Parathyroid adenoma (tissue), 2 donors: Measurements from ENCODE around the gene TPGS2.

Experiments
- H2AFZ ChIP-seq: fragments of 300-600 bp; sonication (generic); one replicate; pipeline ENCODE4 v1.7.0; 2017; ENCODE audit warnings: antibody characterized with exemption, mild to moderate bottlenecking
- H3K27ac ChIP-seq: fragments of 300-600 bp; sonication (generic); one replicate; pipeline ENCODE4 v1.7.0; 2017
- H3K27me3 ChIP-seq: fragments of 300-600 bp; sonication (generic); one replicate; pipeline ENCODE4 v1.7.0; 2017; ENCODE audit warnings: low read length; ENCODE audit not compliant: control insufficient read depth, insufficient read depth
- H3K36me3 ChIP-seq: fragments of 300-600 bp; sonication (generic); one replicate; pipeline ENCODE4 v1.7.0; 2017; ENCODE audit warnings: low read length; ENCODE audit not compliant: control insufficient read depth, insufficient read depth
- H3K4me1 ChIP-seq: fragments of 300-600 bp; sonication (generic); one replicate; pipeline ENCODE4 v1.7.0; 2017; ENCODE audit warnings: control low read depth
- H3K4me2 ChIP-seq: fragments of 300-600 bp; sonication (generic); one replicate; pipeline ENCODE4 v1.7.0; 2017; ENCODE audit warnings: low read length
- H3K4me3 ChIP-seq: fragments of 300-600 bp; sonication (generic); one replicate; pipeline ENCODE4 v1.7.0; 2017; ENCODE audit warnings: low read depth, low read length
- H3K79me2 ChIP-seq: fragments of 300-600 bp; sonication (generic); one replicate; pipeline ENCODE4 v1.7.0; 2017; ENCODE audit warnings: control low read depth
- H3K9ac ChIP-seq: fragments of 300-600 bp; sonication (generic); one replicate; pipeline ENCODE4 v1.7.0; 2017; ENCODE audit warnings: mild to moderate bottlenecking
- H3K9me3 ChIP-seq: fragments of 300-600 bp; sonication (generic); one replicate; pipeline ENCODE4 v1.7.0; 2017; ENCODE audit warnings: low read length; ENCODE audit not compliant: control insufficient read depth
- TF ChIP-seq, protein P1 (sequence below): fragments of 300-600 bp; sonication (generic); IDR thresholded peaks from one replicate; pipeline ENCODE4 v1.7.0; 2017; ENCODE audit warnings: antibody characterized with exemption, mild to moderate bottlenecking
- donor health status: primary hyperparathyroidism.

The TPGS2 gene

GRCh38 chr18:36862182-36862581, 33.4 kb upstream of the TPGS2 start:
- Histone ChIP-seq H3K4me1 (no peaks in the 10 kb centered on the region), H3K79me2 (no peaks in the 10 kb centered on the region), H2AFZ (no peak overlapping the region), H3K9ac (no peak overlapping the region), H3K27ac (no peak overlapping the region), H3K27me3 (no peaks in the 10 kb centered on the region), H3K4me3 (no peak overlapping the region), H3K4me2 (no peak overlapping the region), H3K9me3 (no peaks in the 10 kb centered on the region), H3K36me3 (no peaks in the 10 kb centered on the region)
- TF ChIP-seq, protein P1, sequence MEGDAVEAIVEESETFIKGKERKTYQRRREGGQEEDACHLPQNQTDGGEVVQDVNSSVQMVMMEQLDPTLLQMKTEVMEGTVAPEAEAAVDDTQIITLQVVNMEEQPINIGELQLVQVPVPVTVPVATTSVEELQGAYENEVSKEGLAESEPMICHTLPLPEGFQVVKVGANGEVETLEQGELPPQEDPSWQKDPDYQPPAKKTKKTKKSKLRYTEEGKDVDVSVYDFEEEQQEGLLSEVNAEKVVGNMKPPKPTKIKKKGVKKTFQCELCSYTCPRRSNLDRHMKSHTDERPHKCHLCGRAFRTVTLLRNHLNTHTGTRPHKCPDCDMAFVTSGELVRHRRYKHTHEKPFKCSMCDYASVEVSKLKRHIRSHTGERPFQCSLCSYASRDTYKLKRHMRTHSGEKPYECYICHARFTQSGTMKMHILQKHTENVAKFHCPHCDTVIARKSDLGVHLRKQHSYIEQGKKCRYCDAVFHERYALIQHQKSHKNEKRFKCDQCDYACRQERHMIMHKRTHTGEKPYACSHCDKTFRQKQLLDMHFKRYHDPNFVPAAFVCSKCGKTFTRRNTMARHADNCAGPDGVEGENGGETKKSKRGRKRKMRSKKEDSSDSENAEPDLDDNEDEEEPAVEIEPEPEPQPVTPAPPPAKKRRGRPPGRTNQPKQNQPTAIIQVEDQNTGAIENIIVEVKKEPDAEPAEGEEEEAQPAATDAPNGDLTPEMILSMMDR, result no peak

GRCh38 chr18:36856815-36857214, 28.0 kb upstream of the TPGS2 start:
- no peaks in the 10 kb centered on the region for H3K9me3 ChIP-seq
- H3K4me3 ChIP-seq, result no peak overlapping the region
- TF ChIP-seq, protein P1, result no peak

DNA sequence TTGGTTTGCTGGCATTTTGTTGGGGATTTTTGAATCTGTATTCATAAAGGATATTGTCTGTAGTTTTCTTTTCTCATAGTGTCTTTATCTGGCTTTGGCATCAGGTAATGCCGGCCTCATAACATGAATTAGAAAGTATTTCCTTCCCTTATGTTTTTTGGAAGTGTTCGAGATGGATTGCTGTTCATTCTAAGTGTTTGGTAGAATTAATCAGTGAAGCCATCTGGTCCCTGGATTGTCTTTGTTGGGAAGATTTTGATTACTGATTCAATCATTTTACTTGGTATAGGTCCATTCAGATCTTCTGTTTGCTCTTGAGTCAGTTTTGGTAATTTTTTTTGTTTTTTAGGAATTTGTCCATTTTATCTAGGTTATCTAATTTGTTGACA, 22.4 kb upstream of the TPGS2 start:
- Histone ChIP-seq H3K79me2 (no peaks in the 10 kb centered on the region), H2AFZ (no peak overlapping the region), H3K4me2 (no peak overlapping the region), H3K27me3 (no peaks in the 10 kb centered on the region), H3K9ac (no peak overlapping the region), H3K27ac (no peak overlapping the region), H3K9me3 (no peaks in the 10 kb centered on the region), H3K36me3 (no peaks in the 10 kb centered on the region), H3K4me1 (no peaks in the 10 kb centered on the region), H3K4me3 (no peak overlapping the region)
- TF ChIP-seq, protein P1, result no peak

More at GRCh38 chr18:36856815-36857214, 28.0 kb upstream of the TPGS2 start:
- Histone ChIP-seq H3K27me3 (no peaks in the 10 kb centered on the region), H3K27ac (no peak overlapping the region), H3K9ac (no peak overlapping the region), H3K79me2 (no peaks in the 10 kb centered on the region), H3K4me1 (peaks cover 2% of the 10 kb centered on the region), H2AFZ (no peak overlapping the region), H3K36me3 (no peaks in the 10 kb centered on the region), H3K4me2 (no peak overlapping the region)

- Histone ChIP-seq H3K4me3 (no peak overlapping the region), H3K4me1 (no peaks in the 10 kb centered on the region), H3K4me2 (no peak overlapping the region), H3K79me2 (no peaks in the 10 kb centered on the region), H2AFZ (no peak overlapping the region), H3K9me3 (no peaks in the 10 kb centered on the region), H3K27me3 (no peaks in the 10 kb centered on the region), H3K36me3 (no peaks in the 10 kb centered on the region), H3K9ac (no peak overlapping the region), H3K27ac (no peak overlapping the region)
- TF ChIP-seq, protein P1, result no peak
Measured at GRCh38 chr18:36850527-36851201, 21.9 kb upstream of the TPGS2 start.
